GM19455 (cell line): ENCODE results near the gene LUC7L3.
"Not testable (repeated sequence)": the region's sequence is repeated elsewhere in the genome, so short reads cannot be mapped to it uniquely, and the experiment has no call there.

Experiments
- ATAC-seq: cut with Tn5 transposase; IDR thresholded peaks from one replicate; pipeline ENCODE4 v1.9.1; 2021; ENCODE audit not compliant: unreplicated experiment

The LUC7L3 gene

GRCh38 chr17:50781167-50781566, 61.8 kb downstream of the LUC7L3 start:
- no peak for ATAC-seq

GRCh38 chr17:50783193-50783660, 63.8 kb downstream of the LUC7L3 start:
- no peak for ATAC-seq

- ATAC-seq = no peak
Measured at GRCh38 chr17:50783905-50784304, 64.5 kb downstream of the LUC7L3 start.

- ATAC-seq = no peak
Measured at GRCh38 chr17:50785126-50785525, 65.7 kb downstream of the LUC7L3 start.

GRCh38 chr17:50785946-50786570, 66.7 kb downstream of the LUC7L3 start:
- ATAC-seq = no peak

GRCh38 chr17:50787106-50787505, 67.7 kb downstream of the LUC7L3 start:
- no peak for ATAC-seq

GRCh38 chr17:50790618-50791017, 71.2 kb downstream of the LUC7L3 start:
- no peak for ATAC-seq

GRCh38 chr17:50792132-50792531, 72.7 kb downstream of the LUC7L3 start:
- no peak for ATAC-seq

- no peak for ATAC-seq
Measured at GRCh38 chr17:50793007-50793406, 73.6 kb downstream of the LUC7L3 start.

GRCh38 chr17:50794361-50794760, 75.0 kb downstream of the LUC7L3 start:
- ATAC-seq = no peak

- ATAC-seq = no peak
Measured at GRCh38 chr17:50797135-50797810, 77.9 kb downstream of the LUC7L3 start.

GRCh38 chr17:50798424-50799288, 79.3 kb downstream of the LUC7L3 start:
- ATAC-seq = no peak

GRCh38 chr17:50799582-50799981, 80.2 kb downstream of the LUC7L3 start:
- ATAC-seq = no peak

GRCh38 chr17:50800196-50800700, 80.8 kb downstream of the LUC7L3 start:
- ATAC-seq = no peak

- no peak for ATAC-seq
Measured at GRCh38 chr17:50802609-50803571, 83.5 kb downstream of the LUC7L3 start.

GRCh38 chr17:50803676-50804075, 84.3 kb downstream of the LUC7L3 start:
- ATAC-seq = no peak

- not testable (repeated sequence) for ATAC-seq
Measured at GRCh38 chr17:50804749-50805475, 85.5 kb downstream of the LUC7L3 start.

GRCh38 chr17:50805486-50805885, 86.1 kb downstream of the LUC7L3 start:
- ATAC-seq = no peak
